Upper lobe of right lung (tissue), 1 donor: ENCODE measurements around the gene PIK3R2. TPM values are rescaled to one million over a fixed set of nuclear protein-coding genes. Genes with fewer than 3 reads are reported as not detected.
"Not testable (repeated sequence)": the region's sequence is repeated elsewhere in the genome, so short reads cannot be mapped to it uniquely, and the experiment has no call there.

Source experiments
- ATAC-seq: fragments of 200-7000 bp; cut with Tn5 transposase; one replicate; pipeline ENCODE4 v1.9.1; 2020; ENCODE audit warnings: mild to moderate bottlenecking, moderate library complexity
- DNase-seq: peaks from one replicate; pipeline ENCODE4 v3.0.0-alpha.2; 2020
- H3K27ac ChIP-seq: fragments of 200-600 bp; one replicate; pipeline ENCODE4 v1.8.0; 2022
- H3K27me3 ChIP-seq: fragments of 200-600 bp; one replicate; pipeline ENCODE4 v1.8.0; 2022; ENCODE audit warnings: mild to moderate bottlenecking
- H3K36me3 ChIP-seq: fragments of 200-600 bp; one replicate; pipeline ENCODE4 v1.8.0; 2022
- H3K4me1 ChIP-seq: fragments of 200-600 bp; one replicate; pipeline ENCODE4 v1.8.0; 2022
- H3K4me3 ChIP-seq: fragments of 200-600 bp; one replicate; pipeline ENCODE4 v1.8.0; 2022; ENCODE audit warnings: mild to moderate bottlenecking
- H3K9me3 ChIP-seq: fragments of 200-600 bp; one replicate; pipeline ENCODE4 v1.8.0; 2022
- CTCF ChIP-seq: fragments of 200-600 bp; IDR thresholded peaks from one replicate; pipeline ENCODE4 v1.8.0; 2022; ENCODE audit warnings: antibody characterized with exemption
- intact Hi-C: fragments of 100-400 bp; cut with DNase I; formaldehyde crosslinking; loops from one replicate; pipeline ENCODE4 v1.11.0; 2022
- total RNA-seq: library from RNA; stranded (reverse); fragmentation: NEBNext Ultra II Directional; extraction: Animal tissue kit (Norgen Biotek cat#: 25700); gene quantifications from one replicate; pipeline ENCODE4 v1.2.1, GENCODE V29; 2021
- donor health status: DM: no; HTN: yes; CAD: no; lungs with severe emphysema.

PIK3R2 gene
- total RNA-seq, 1 donor from 2014 or later, result 24.2 TPM

DNA sequence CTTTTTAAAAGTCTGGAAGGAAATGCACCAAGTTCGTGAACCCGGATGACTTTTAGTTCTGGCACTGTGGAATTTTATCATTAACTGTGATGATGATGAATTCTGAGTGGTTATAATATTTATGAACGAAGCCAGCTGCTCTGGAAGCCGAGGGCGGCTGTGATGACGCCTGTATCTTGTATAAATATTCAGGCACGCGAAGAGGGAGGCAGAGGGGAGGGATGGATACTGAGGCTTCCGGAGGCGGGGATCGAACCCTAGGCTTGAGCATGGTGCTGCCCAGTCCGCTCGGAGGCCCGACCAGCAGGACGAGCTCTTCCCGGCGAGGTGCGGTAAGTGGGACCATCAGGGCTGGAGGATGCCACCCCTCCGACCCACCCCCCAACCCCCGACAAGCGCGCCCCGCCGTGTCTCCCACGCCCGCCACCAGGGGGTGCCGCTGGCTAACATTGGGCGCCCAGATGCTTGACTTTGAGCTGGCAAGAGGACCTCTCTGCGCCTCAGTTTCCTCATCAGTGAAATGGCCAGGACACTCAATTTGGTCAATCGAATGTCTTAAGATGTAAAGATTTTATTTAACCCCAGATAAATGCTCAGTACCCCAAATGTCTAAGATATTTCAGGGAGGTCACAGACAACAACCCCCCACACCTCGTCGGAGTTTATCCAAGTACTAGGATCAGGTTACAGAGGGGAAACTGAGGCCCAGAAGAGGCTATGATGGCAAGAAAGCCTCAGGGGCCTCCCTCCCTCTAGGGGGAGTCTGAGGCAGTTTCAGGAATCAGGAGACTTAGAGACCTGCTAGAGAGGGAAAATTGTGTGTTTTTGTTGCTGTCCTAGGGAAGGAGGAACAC lies 55.4 kb downstream of the PIK3R2 start:
- no peak overlapping the region for H3K27ac ChIP-seq
- peaks cover 13% of the 10 kb centered on the region for H3K4me1 ChIP-seq
- H3K4me3 ChIP-seq, result no peak overlapping the region
- no peaks in the 10 kb centered on the region for H3K9me3 ChIP-seq
- no peaks in the 10 kb centered on the region for H3K36me3 ChIP-seq
- DNase-seq, result peak; percentile 75
- no peak for ATAC-seq
- intact Hi-C loops, result loop anchor here (10.0 kb wide), 1 partner anchor 46 kb away; a partner anchor contains a TSS
- peak; percentile 74 for TF ChIP-seq CTCF
- no peaks in the 10 kb centered on the region for H3K27me3 ChIP-seq

DNA sequence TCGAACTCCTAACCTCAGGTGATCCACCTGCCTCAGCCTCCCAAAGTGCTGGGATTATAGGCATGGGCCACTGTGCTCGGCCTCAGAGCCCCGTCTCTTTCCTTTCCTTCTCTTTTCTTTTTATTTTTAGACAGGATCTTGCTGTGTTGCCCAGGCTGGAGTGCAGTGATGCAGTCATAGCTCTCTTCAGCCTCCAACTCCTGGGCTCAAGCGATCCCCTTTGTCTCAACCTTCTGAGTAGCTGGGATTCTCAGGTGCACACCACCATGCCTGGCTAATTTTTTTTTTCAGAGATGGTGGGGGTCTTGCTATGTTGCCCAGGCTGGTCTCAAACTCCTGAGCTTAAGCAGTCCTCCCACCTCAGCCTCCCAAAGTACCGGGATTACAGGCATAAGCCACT lies 56.9 kb downstream of the PIK3R2 start:
- H3K27ac ChIP-seq, H3K4me3 ChIP-seq, H3K36me3 ChIP-seq, ATAC-seq, H3K9me3 ChIP-seq, H3K27me3 ChIP-seq, DNase-seq: not testable (repeated sequence)
- intact Hi-C loops, result loop anchor here (10.0 kb wide), 1 partner anchor 45 kb away; a partner anchor contains a TSS
- peaks cover 13% of the 10 kb centered on the region for H3K4me1 ChIP-seq

DNA sequence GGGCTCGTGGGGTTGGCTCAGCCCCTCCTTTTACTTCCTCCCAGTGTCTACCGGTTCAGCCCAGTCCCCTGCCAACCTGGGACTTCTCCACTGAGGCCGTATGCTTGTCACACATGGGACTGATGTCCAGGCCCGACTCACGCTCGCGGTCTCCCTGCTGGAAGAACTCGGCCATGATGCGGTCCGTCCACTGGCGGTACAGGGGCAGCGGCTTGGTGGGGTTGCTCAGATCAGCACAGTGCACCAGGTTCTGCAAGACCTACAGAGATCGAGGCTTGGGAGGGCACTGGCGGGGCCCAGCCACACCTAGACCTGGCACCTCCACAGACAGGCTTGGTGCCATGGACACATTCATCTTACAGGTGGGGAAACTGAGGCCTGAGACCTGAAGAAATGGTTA lies 58.7 kb downstream of the PIK3R2 start:
- H3K36me3 ChIP-seq, result no peaks in the 10 kb centered on the region
- DNase-seq (no peak), ATAC-seq (no peak)
- H3K27ac ChIP-seq, result no peak overlapping the region
- H3K4me1 ChIP-seq, result peaks cover 4% of the 10 kb centered on the region
- H3K4me3 ChIP-seq, result no peak overlapping the region
- TF ChIP-seq CTCF, result no peak
- H3K27me3 ChIP-seq, result no peaks in the 10 kb centered on the region
- H3K9me3 ChIP-seq, result no peaks in the 10 kb centered on the region
- intact Hi-C loops, result no loop called here

DNA sequence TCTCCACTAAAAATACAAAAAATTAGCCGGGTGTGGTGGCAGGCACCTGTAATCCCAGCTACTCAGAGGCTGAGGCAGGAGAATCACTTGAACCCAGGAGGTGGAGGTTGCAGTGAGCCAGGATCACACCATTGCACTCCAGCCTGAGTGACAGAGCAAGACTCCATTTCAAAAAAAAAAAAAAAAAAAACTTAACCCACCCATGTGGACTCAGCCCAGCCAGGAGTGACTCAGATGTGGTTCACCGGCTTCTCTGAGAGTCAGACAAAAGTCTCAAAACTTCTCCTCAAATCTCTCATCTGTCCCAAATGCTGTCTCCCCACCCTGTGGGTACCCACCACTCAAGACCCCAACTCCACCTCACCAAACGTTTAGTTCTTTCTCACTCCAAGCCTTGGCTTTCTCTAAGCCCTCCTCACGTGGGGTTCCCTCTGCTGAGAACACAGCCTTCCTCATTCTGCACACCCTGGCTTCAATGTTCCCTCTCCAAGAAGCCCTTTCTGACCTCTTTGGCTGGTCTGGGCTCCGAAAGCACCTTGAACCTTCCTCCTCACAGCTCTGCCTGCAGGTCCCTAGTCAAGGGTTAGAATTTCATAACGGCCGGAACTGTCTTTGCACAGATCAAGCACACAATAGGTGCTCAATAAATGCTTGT lies 61.9 kb downstream of the PIK3R2 start:
- TF ChIP-seq CTCF, result no peak
- Histone ChIP-seq H3K36me3 (no peaks in the 10 kb centered on the region), H3K27ac (no peak overlapping the region), H3K4me1 (no peaks in the 10 kb centered on the region), H3K27me3 (no peaks in the 10 kb centered on the region), H3K9me3 (no peaks in the 10 kb centered on the region), H3K4me3 (no peak overlapping the region)
- intact Hi-C loops, result no loop called here
- DNase-seq (no peak), ATAC-seq (no peak)

DNA sequence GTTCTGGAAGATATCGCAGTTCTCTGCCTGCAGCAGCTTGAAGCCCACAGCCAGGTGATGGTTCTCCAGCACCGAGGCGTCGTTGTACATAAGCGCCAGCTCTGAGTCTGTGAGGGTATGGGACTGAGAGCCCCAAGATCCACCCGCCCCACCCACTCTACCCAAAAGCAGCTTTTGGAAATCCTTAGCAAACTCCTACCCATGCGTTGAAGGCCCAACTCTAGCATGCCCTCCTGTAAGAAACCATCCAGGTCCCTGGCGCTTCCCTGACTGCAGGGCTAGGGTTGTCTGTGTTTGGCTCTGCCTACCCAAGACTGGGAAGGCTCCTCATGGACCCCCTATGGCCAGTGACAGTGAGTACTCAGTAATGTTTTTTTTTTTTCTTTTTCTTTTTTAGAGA lies 63.8 kb downstream of the PIK3R2 start:
- no peak for DNase-seq
- Histone ChIP-seq H3K36me3 (no peaks in the 10 kb centered on the region), H3K27me3 (no peaks in the 10 kb centered on the region), H3K4me3 (no peak overlapping the region), H3K27ac (no peak overlapping the region), H3K9me3 (no peaks in the 10 kb centered on the region), H3K4me1 (no peaks in the 10 kb centered on the region)
- no peak for TF ChIP-seq CTCF
- intact Hi-C loops, result no loop called here
- ATAC-seq, result no peak

DNA sequence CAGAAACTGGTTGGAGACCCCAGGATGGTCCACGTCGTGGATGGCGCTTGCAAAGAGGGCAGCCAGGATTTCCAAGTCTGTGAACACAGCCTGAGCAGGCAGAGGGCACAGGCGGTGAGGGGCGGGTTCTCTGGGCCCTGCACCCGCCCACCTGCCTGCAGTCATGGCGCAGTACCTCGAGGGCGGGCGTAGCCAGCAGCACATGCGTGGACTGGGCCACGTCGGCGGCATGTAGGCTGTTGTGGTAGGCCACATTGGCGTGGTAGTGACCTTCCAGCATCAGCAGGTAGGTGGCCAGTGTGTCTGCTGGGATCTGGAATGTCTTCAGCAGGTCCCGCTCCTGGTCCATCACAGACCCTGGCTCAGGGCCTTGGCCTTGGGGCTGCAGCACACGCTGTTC lies 65.2 kb downstream of the PIK3R2 start:
- intact Hi-C loops, result no loop called here
- no peaks in the 10 kb centered on the region for H3K27me3 ChIP-seq
- DNase-seq (no peak), ATAC-seq (no peak)
- no peaks in the 10 kb centered on the region for H3K4me1 ChIP-seq
- no peaks in the 10 kb centered on the region for H3K9me3 ChIP-seq
- no peak overlapping the region for H3K27ac ChIP-seq
- no peaks in the 10 kb centered on the region for H3K36me3 ChIP-seq
- no peak for TF ChIP-seq CTCF
- H3K4me3 ChIP-seq, result no peak overlapping the region
